ENCODE measurements around the gene ZFYVE21.
"Not testable (repeated sequence)": the region's sequence is repeated elsewhere in the genome, so short reads cannot be mapped to it uniquely, and the experiment has no call there.

Gene ZFYVE21

GRCh38 chr14:103772078-103772712 is 56.6 kb downstream of the ZFYVE21 start:
- no peak for DNase-seq

GRCh38 chr14:103773521-103773920 is 57.9 kb downstream of the ZFYVE21 start:
- no peak for DNase-seq

GRCh38 chr14:103775506-103775905 is 59.9 kb downstream of the ZFYVE21 start:
- DNase-seq: no peak

GRCh38 chr14:103776319-103776718 is 60.7 kb downstream of the ZFYVE21 start:
- not testable (repeated sequence) for DNase-seq

GRCh38 chr14:103782376-103782775 is 66.8 kb downstream of the ZFYVE21 start:
- no peak for DNase-seq
